ENCODE data around the gene PBX3. TPM values are rescaled to one million over a fixed set of nuclear protein-coding genes. Genes with fewer than 3 reads are reported as not detected.

PBX3 gene
- total RNA-seq, 4 donors from 2014 or later: 18.0 to 33.5 (median 24.2) TPM

- Histone ChIP-seq H3K27ac (no peak overlapping the region), H3K27me3 (no peaks in the 10 kb centered on the region), H3K9me3 (no peaks in the 10 kb centered on the region), H3K4me3 (no peak overlapping the region), H3K36me3 (peaks cover 0 to 17% (median 0%) of the 10 kb centered on the region in 3 donors), H3K4me1 (peaks cover 0 to 10% (median 0%) of the 10 kb centered on the region in 4 donors)
- WGBS, 2 donors: 24 to 33% methylated on average over 2 of the region's 2 CpGs
- TF ChIP-seq EP300 (IDR thresholded peaks at IDR 0.05): no peak
- no peak for TF ChIP-seq POLR2A (IDR thresholded peaks at IDR 0.05)
- no peak for TF ChIP-seq CTCF (IDR thresholded peaks at IDR 0.05)
- DNase-seq (ENCODE audit: low spot score in 2 of 2): no peak
Measured at GRCh38 chr9:125797930-125798329, 50.8 kb downstream of the PBX3 start.

GRCh38 chr9:125803526-125803925, 56.4 kb downstream of the PBX3 start:
- Histone ChIP-seq H3K4me1 (peaks cover 0 to 10% (median 0%) of the 10 kb centered on the region in 4 donors), H3K4me3 (no peak overlapping the region), H3K27ac (no peak overlapping the region), H3K27me3 (no peaks in the 10 kb centered on the region), H3K36me3 (peaks cover 0 to 17% (median 0%) of the 10 kb centered on the region in 3 donors), H3K9me3 (no peaks in the 10 kb centered on the region)
- WGBS, 2 donors: 67 to 77% methylated on average over 2 of the region's 2 CpGs
- no peak for DNase-seq (ENCODE audit: low spot score in 2 of 2)
- TF ChIP-seq EP300 (IDR thresholded peaks at IDR 0.05) (no peak), POLR2A (IDR thresholded peaks at IDR 0.05) (no peak), CTCF (IDR thresholded peaks at IDR 0.05) (no peak)

GRCh38 chr9:125805057-125805456, 57.9 kb downstream of the PBX3 start:
- 78 to 80% methylated on average over 2 of the region's 2 CpGs for WGBS, 2 donors
- Histone ChIP-seq H3K36me3 (peaks cover 0 to 17% (median 0%) of the 10 kb centered on the region in 3 donors), H3K27me3 (no peaks in the 10 kb centered on the region), H3K4me3 (no peak overlapping the region), H3K4me1 (peaks cover 0 to 12% (median 0%) of the 10 kb centered on the region in 4 donors), H3K9me3 (no peaks in the 10 kb centered on the region), H3K27ac (no peak overlapping the region)
- DNase-seq (ENCODE audit: low spot score in 2 of 2): no peak
- TF ChIP-seq POLR2A (IDR thresholded peaks at IDR 0.05) (no peak), CTCF (IDR thresholded peaks at IDR 0.05) (no peak), EP300 (IDR thresholded peaks at IDR 0.05) (no peak)

GRCh38 chr9:125805586-125805985, 58.4 kb downstream of the PBX3 start:
- DNase-seq (ENCODE audit: low spot score in 2 of 2): no peak
- Histone ChIP-seq H3K36me3 (peaks cover 0 to 17% (median 0%) of the 10 kb centered on the region in 3 donors), H3K4me1 (peaks cover 0 to 13% (median 0%) of the 10 kb centered on the region in 4 donors), H3K27me3 (no peaks in the 10 kb centered on the region), H3K4me3 (no peak overlapping the region), H3K9me3 (no peaks in the 10 kb centered on the region), H3K27ac (no peak overlapping the region)
- TF ChIP-seq CTCF (IDR thresholded peaks at IDR 0.05) (no peak), POLR2A (IDR thresholded peaks at IDR 0.05) (no peak), EP300 (IDR thresholded peaks at IDR 0.05) (no peak)

GRCh38 chr9:125807079-125807478, 59.9 kb downstream of the PBX3 start:
- no peak overlapping the region for H3K27ac ChIP-seq
- no peak overlapping the region for H3K4me3 ChIP-seq

More at GRCh38 chr9:125807079-125807478, 59.9 kb downstream of the PBX3 start:
- H3K27me3 ChIP-seq: no peaks in the 10 kb centered on the region
- peaks cover 0 to 14% (median 0%) of the 10 kb centered on the region in 3 donors for H3K36me3 ChIP-seq
- H3K4me1 ChIP-seq: peaks cover 0 to 13% (median 0%) of the 10 kb centered on the region in 4 donors
- TF ChIP-seq EP300 (IDR thresholded peaks at IDR 0.05) (no peak), POLR2A (IDR thresholded peaks at IDR 0.05) (no peak), CTCF (IDR thresholded peaks at IDR 0.05) (no peak)
- H3K9me3 ChIP-seq: no peaks in the 10 kb centered on the region
- no peak for DNase-seq (ENCODE audit: low spot score in 2 of 2)
- WGBS, 2 donors: 85 to 91% methylated on average over 3 of the region's 3 CpGs
